Brain microvascular endothelial cell (primary cell): ENCODE results near the gene MCFD2.

ENCODE experiments used
- DNase-seq: peaks from one replicate; pipeline ENCODE4 v3.0.0-alpha.2; 2020
- H3K27ac ChIP-seq: fragments of 250-450 bp; sonication (Bioruptor Pico); 2 replicates; pipeline ENCODE4 v1.5.1; 2020; ENCODE audit warnings: mild to moderate bottlenecking, moderate library complexity
- H3K27me3 ChIP-seq: fragments of 250-450 bp; sonication (Bioruptor Pico); replicated peaks from 2 replicates; pipeline ENCODE4 v1.5.1; 2020; ENCODE audit warnings: mild to moderate bottlenecking
- H3K36me3 ChIP-seq: fragments of 250-450 bp; sonication (Bioruptor Pico); replicated peaks from 2 replicates; pipeline ENCODE4 v1.5.1; 2020; ENCODE audit warnings: mild to moderate bottlenecking
- H3K4me3 ChIP-seq: 2 replicates; pipeline ENCODE4 v1.5.1; 2011; ENCODE audit warnings: low read depth, mild to moderate bottlenecking, control low read depth, low read length, moderate library complexity
- CTCF ChIP-seq: IDR thresholded peaks from 2 replicates; pipeline ENCODE4 v1.5.1; 2011; ENCODE audit warnings: low read depth, mild to moderate bottlenecking, moderate library complexity, low read length, control low read depth, inconsistent platforms; ENCODE audit errors: missing control alignments
- in situ Hi-C: cut with HindIII; loops from 2 replicates; pipeline ENCODE4 v1.10.0; 2017; ENCODE audit warnings: low sequenced_read_pairs, low pct_ligation_motif_present

MCFD2 gene

GRCh38 chr2:46952171-46952570 lies 36.6 kb upstream of the MCFD2 start:
- no peak for TF ChIP-seq CTCF

GRCh38 chr2:46951290-46952064 lies 35.9 kb upstream of the MCFD2 start:
- DNase-seq, result no peak
- in situ Hi-C loops, result no loop called here
- H3K36me3 ChIP-seq, result peaks cover 26% of the 10 kb centered on the region
- no peak overlapping the region for H3K4me3 ChIP-seq
- TF ChIP-seq CTCF, result no peak
- no peak overlapping the region for H3K27ac ChIP-seq
- H3K27me3 ChIP-seq, result no peaks in the 10 kb centered on the region

More at GRCh38 chr2:46952171-46952570, 36.6 kb upstream of the MCFD2 start:
- Histone ChIP-seq H3K27me3 (no peaks in the 10 kb centered on the region), H3K27ac (no peak overlapping the region), H3K36me3 (peaks cover 32% of the 10 kb centered on the region), H3K4me3 (no peak overlapping the region)
- in situ Hi-C loops, result no loop called here
- DNase-seq, result no peak

- H3K27me3 ChIP-seq, result no peaks in the 10 kb centered on the region
- DNase-seq, result no peak
- TF ChIP-seq CTCF, result no peak
- peaks cover 28% of the 10 kb centered on the region for H3K36me3 ChIP-seq
- H3K27ac ChIP-seq, result no peak overlapping the region
- in situ Hi-C loops, result no loop called here
- no peak overlapping the region for H3K4me3 ChIP-seq
These were observed 34.7 kb upstream of the MCFD2 start for GRCh38 chr2:46950314-46950713.

GRCh38 chr2:46947841-46948240 lies 32.2 kb upstream of the MCFD2 start:
- TF ChIP-seq CTCF, result no peak
- in situ Hi-C loops, result no loop called here
- no peak overlapping the region for H3K27ac ChIP-seq
- no peak overlapping the region for H3K4me3 ChIP-seq
- H3K36me3 ChIP-seq, result peaks cover 18% of the 10 kb centered on the region
- no peaks in the 10 kb centered on the region for H3K27me3 ChIP-seq
- no peak for DNase-seq

GRCh38 chr2:46945671-46946070 lies 30.1 kb upstream of the MCFD2 start:
- no peaks in the 10 kb centered on the region for H3K27me3 ChIP-seq
- H3K4me3 ChIP-seq, result no peak overlapping the region
- TF ChIP-seq CTCF, result no peak
- no peak for DNase-seq
- in situ Hi-C loops, result no loop called here
- no peak overlapping the region for H3K27ac ChIP-seq
- peaks cover 7% of the 10 kb centered on the region for H3K36me3 ChIP-seq
